ENCODE measurements around the gene CCNK. TPM values are rescaled to one million over a fixed set of nuclear protein-coding genes. Genes with fewer than 3 reads are reported as not detected.

CCNK gene
- total and polyA plus RNA-seq, 2 of the 13 experiments (the other 11 are each of a cell fraction or from before 2014, with no cell fraction given), result 4.9 to 9.7 TPM

DNA sequence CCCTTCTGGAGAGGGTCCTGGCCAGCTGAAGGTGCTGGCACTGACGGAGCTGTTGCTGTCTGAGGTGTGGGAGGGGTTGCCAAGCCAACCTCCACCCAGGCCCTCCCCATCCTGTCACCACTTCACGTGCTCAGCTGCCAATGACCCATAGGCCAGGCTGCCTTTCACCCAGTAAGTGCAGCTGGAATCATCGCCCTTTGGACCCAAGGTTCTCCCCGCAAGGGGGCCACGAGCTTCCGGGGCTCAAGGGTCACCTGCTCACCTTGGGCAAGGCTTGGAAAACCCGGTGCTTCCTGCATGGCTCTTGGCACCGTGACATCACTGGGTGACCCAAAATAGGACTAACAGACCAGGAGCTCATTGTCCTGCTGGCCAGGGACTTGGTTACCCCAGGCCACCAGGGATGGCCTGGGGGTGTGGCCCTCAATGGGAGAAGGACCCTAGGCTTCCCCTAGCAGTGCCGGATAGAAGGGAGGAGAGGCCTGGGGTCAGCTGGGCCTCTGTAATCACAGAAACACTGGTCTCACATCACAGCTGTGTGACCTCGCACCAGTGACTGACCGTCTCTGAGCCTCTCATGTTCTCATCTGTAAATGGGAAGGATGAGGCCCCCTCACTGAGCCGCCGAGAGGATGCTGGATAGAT, 71.5 kb downstream of the CCNK start (continued):
- TF ChIP-seq, protein P1, sequence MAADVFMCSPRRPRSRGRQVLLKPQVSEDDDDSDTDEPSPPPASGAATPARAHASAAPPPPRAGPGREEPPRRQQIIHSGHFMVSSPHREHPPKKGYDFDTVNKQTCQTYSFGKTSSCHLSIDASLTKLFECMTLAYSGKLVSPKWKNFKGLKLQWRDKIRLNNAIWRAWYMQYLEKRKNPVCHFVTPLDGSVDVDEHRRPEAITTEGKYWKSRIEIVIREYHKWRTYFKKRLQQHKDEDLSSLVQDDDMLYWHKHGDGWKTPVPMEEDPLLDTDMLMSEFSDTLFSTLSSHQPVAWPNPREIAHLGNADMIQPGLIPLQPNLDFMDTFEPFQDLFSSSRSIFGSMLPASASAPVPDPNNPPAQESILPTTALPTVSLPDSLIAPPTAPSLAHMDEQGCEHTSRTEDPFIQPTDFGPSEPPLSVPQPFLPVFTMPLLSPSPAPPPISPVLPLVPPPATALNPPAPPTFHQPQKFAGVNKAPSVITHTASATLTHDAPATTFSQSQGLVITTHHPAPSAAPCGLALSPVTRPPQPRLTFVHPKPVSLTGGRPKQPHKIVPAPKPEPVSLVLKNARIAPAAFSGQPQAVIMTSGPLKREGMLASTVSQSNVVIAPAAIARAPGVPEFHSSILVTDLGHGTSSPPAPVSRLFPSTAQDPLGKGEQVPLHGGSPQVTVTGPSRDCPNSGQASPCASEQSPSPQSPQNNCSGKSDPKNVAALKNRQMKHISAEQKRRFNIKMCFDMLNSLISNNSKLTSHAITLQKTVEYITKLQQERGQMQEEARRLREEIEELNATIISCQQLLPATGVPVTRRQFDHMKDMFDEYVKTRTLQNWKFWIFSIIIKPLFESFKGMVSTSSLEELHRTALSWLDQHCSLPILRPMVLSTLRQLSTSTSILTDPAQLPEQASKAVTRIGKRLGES (CRISPR knock-in tag; IDR thresholded peaks at IDR 0.05; ENCODE audit: borderline replicate concordance), result peak; percentile 98
- TF ChIP-seq ZFY (CRISPR knock-in tag; IDR thresholded peaks at IDR 0.05) (peak; percentile 66), ERF (CRISPR knock-in tag; IDR thresholded peaks at IDR 0.05) (peak; percentile 94), NFYB (CRISPR knock-in tag; IDR thresholded peaks at IDR 0.05) (peak; percentile 46; the same call in 1 of the 2 replicates), SP1 (IDR thresholded peaks at IDR 0.05) (no peak), SP1 (CRISPR knock-in tag; IDR thresholded peaks at IDR 0.05) (peak; percentile 78), CEBPB (IDR thresholded peaks at IDR 0.05; ENCODE audit: borderline replicate concordance, low read depth, low read length) (peak; percentile 59), MIER3 (CRISPR knock-in tag; IDR thresholded peaks at IDR 0.05; ENCODE audit: borderline replicate concordance) (peak; percentile 99), MNT (IDR thresholded peaks at IDR 0.05) (peak; percentile 90), E2F2 (CRISPR knock-in tag; IDR thresholded peaks at IDR 0.05; ENCODE audit: borderline replicate concordance) (no peak), ZNF30 (CRISPR knock-in tag; IDR thresholded peaks at IDR 0.05) (no peak), KLF15 (CRISPR knock-in tag; IDR thresholded peaks at IDR 0.05; ENCODE audit: borderline replicate concordance) (peak; percentile 17; the same call in 1 of the 2 replicates), AGO1 (IDR thresholded peaks at IDR 0.05; ENCODE audit: low read depth, low read length, poor library complexity, severe bottlenecking) (no peak), PPARG (CRISPR knock-in tag; conservative IDR thresholded peaks at IDR 0.05) (peak; percentile 100), U2AF1 (optimal IDR thresholded peaks at IDR 0.05; ENCODE audit: low read depth, low read length) (no peak), WIZ (CRISPR knock-in tag; IDR thresholded peaks at IDR 0.05) (peak; percentile 57; the same call in 1 of the 2 replicates), ETV6 (CRISPR knock-in tag; conservative IDR thresholded peaks at IDR 0.05) (no peak; the same call in 1 of the 2 replicates), ZNF713 (CRISPR knock-in tag; IDR thresholded peaks at IDR 0.05) (no peak), HCFC1 (IDR thresholded peaks at IDR 0.05; ENCODE audit: low read depth, low read length) (no peak), ZNF770 (CRISPR knock-in tag; IDR thresholded peaks at IDR 0.05) (peak; percentile 71), SMC3 (IDR thresholded peaks at IDR 0.05; ENCODE audit: low read length) (no peak; the same call in 1 of the 2 replicates), ZNF383 (CRISPR knock-in tag; IDR thresholded peaks at IDR 0.05; ENCODE audit: borderline replicate concordance) (0 out of 2 replicates have a peak, but pooled peaks have one; percentile 66), ZNF326 (CRISPR knock-in tag; IDR thresholded peaks at IDR 0.05; ENCODE audit: borderline replicate concordance) (no peak), ZNF10 (CRISPR knock-in tag; IDR thresholded peaks at IDR 0.05; ENCODE audit: borderline replicate concordance, low read depth) (no peak)

All from HepG2 (cell line).